Neural progenitor cell (in vitro differentiated cells): ENCODE results near the gene TSNAXIP1. TPM values are rescaled to one million over a fixed set of nuclear protein-coding genes. Genes with fewer than 3 reads are reported as not detected.
A peak's percentile ranks its signal among the peaks of the same experiment; 100 is the strongest.

ENCODE experiments used
- DNase-seq: peaks from one replicate; pipeline ENCODE4 v3.0.0-alpha.2; 2016; ENCODE audit warnings: low spot score
- H2AFZ ChIP-seq: fragments of 200-600 bp; sonication (generic); replicated peaks from 2 replicates; pipeline ENCODE4 v1.6.1; 2016; ENCODE audit warnings: antibody characterized with exemption
- H3F3A ChIP-seq: fragments of 200-600 bp; sonication (generic); 2 replicates; pipeline ENCODE4 v1.6.1; 2016; ENCODE audit warnings: antibody characterized with exemption, low read depth
- H3K27ac ChIP-seq: fragments of 200-600 bp; sonication (generic); 2 replicates; pipeline ENCODE4 v1.5.1; 2016; ENCODE audit warnings: mild to moderate bottlenecking
- H3K27me3 ChIP-seq: fragments of 200-600 bp; sonication (generic); 2 replicates; pipeline ENCODE4 v1.6.1; 2016; ENCODE audit warnings: mild to moderate bottlenecking, moderate library complexity
- H3K36me3 ChIP-seq: fragments of 200-600 bp; sonication (generic); 2 replicates; pipeline ENCODE4 v1.5.1; 2016
- H3K4me1 ChIP-seq: fragments of 200-600 bp; sonication (generic); 2 replicates; pipeline ENCODE4 v1.6.1; 2016; ENCODE audit warnings: mixed run types
- H3K4me2 ChIP-seq: fragments of 200-600 bp; sonication (generic); 2 replicates; pipeline ENCODE4 v1.6.1; 2016
- H3K4me3 ChIP-seq: fragments of 200-600 bp; sonication (generic); 2 replicates; pipeline ENCODE4 v1.5.1; 2016
- H3K79me2 ChIP-seq: fragments of 200-600 bp; sonication (generic); 2 replicates; pipeline ENCODE4 v1.6.1; 2016; ENCODE audit warnings: low read depth
- H3K9ac ChIP-seq: fragments of 200-600 bp; sonication (generic); 2 replicates; pipeline ENCODE4 v1.6.1; 2016
- H3K9me3 ChIP-seq: fragments of 200-600 bp; sonication (generic); 2 replicates; pipeline ENCODE4 v1.5.1; 2016; ENCODE audit warnings: low read depth
- H4K20me1 ChIP-seq: fragments of 200-600 bp; sonication (generic); 2 replicates; pipeline ENCODE4 v1.6.1; 2016; ENCODE audit warnings: low read depth
- H3K27ac Mint-ChIP-seq: 3 replicates; pipeline ENCODE4 v1.8.0; 2021; ENCODE audit warnings: mixed read lengths
- H3K27me3 Mint-ChIP-seq: 2 replicates; pipeline ENCODE4 v1.8.0; 2022; ENCODE audit warnings: low read depth, mild to moderate bottlenecking, inconsistent platforms, moderate library complexity, mixed read lengths; ENCODE audit not compliant: insufficient read depth
- H3K36me3 Mint-ChIP-seq: 3 replicates; pipeline ENCODE4 v1.8.0; 2021; ENCODE audit warnings: mixed read lengths
- H3K4me1 Mint-ChIP-seq: 3 replicates; pipeline ENCODE4 v1.8.0; 2021; ENCODE audit warnings: mixed read lengths
- H3K4me3 Mint-ChIP-seq: 3 replicates; pipeline ENCODE4 v1.8.0; 2021; ENCODE audit warnings: mild to moderate bottlenecking, moderate library complexity, mixed read lengths
- H3K9me3 Mint-ChIP-seq: 3 replicates; pipeline ENCODE4 v1.8.0; 2020; ENCODE audit warnings: mixed read lengths
- CTCF ChIP-seq: fragments of 200-600 bp; sonication (generic); IDR thresholded peaks from 2 replicates; pipeline ENCODE4 v1.5.1; 2017; ENCODE audit warnings: antibody characterized with exemption, mild to moderate bottlenecking
- EZH2 ChIP-seq: fragments of 200-600 bp; sonication (generic); IDR thresholded peaks from 2 replicates; pipeline ENCODE4 v1.6.1; 2017; ENCODE audit warnings: antibody characterized with exemption, mild to moderate bottlenecking, moderate library complexity
- EZH2phosphoT487 ChIP-seq: fragments of 200-600 bp; sonication (generic); IDR thresholded peaks from 2 replicates; pipeline ENCODE4 v1.6.1; 2017; ENCODE audit warnings: antibody characterized with exemption
- total RNA-seq: library from RNA; depleted of rRNA; stranded (reverse); fragments of >200 nt; gene quantifications from 2 replicates; pipeline ENCODE4 v1.2.3, GENCODE V29; 2015; ENCODE audit warnings: low replicate concordance

Gene TSNAXIP1
- total RNA-seq, 1 donor from 2014 or later = 2.9 TPM

- Mint-ChIP-seq H3K4me1 (peaks cover 9% of the 10 kb centered on the region), H3K36me3 (peaks cover 9% of the 10 kb centered on the region), H3K27ac (no peak overlapping the region), H3K9me3 (no peaks in the 10 kb centered on the region), H3K4me3 (no peak overlapping the region), H3K27me3 (peaks cover 5% of the 10 kb centered on the region)
- Histone ChIP-seq H2AFZ (no peak overlapping the region), H3K27ac (no peak overlapping the region), H4K20me1 (no peaks in the 10 kb centered on the region), H3K4me1 (peaks cover 7% of the 10 kb centered on the region), H3K4me3 (no peak overlapping the region), H3K79me2 (peaks cover 15% of the 10 kb centered on the region), H3K36me3 (no peaks in the 10 kb centered on the region), H3K9ac (no peak overlapping the region), H3K4me2 (no peak overlapping the region), H3K9me3 (no peaks in the 10 kb centered on the region), H3F3A (no peaks in the 10 kb centered on the region), H3K27me3 (no peaks in the 10 kb centered on the region)
- TF ChIP-seq EZH2 = no peak
- TF ChIP-seq EZH2phosphoT487 = no peak
- no peak for TF ChIP-seq CTCF
- no peak for DNase-seq
These were observed 22.0 kb downstream of the TSNAXIP1 start for GRCh38 chr16:67828651-67829050.

- no peaks in the 10 kb centered on the region for H3K9me3 Mint-ChIP-seq
These were observed 26.3 kb downstream of the TSNAXIP1 start for GRCh38 chr16:67833030-67833414.

GRCh38 chr16:67833415-67834241 is 26.9 kb downstream of the TSNAXIP1 start:
- peak overlapping the region; percentile 80 for H3K9ac ChIP-seq
- Mint-ChIP-seq H3K4me1 (peaks cover 9% of the 10 kb centered on the region), H3K27me3 (peaks cover 9% of the 10 kb centered on the region), H3K9me3 (no peaks in the 10 kb centered on the region), H3K27ac (peak overlapping the region; percentile 42), H3K36me3 (no peaks in the 10 kb centered on the region), H3K4me3 (peak overlapping the region; percentile 90)
- H3K9me3 ChIP-seq = no peaks in the 10 kb centered on the region
- peaks cover 15% of the 10 kb centered on the region for H3K79me2 ChIP-seq
- no peaks in the 10 kb centered on the region for H3K36me3 ChIP-seq
- H2AFZ ChIP-seq = peak overlapping the region; percentile 55
- H3K4me1 ChIP-seq = no peaks in the 10 kb centered on the region
- peak overlapping the region; percentile 86 for H3K4me2 ChIP-seq
- H3K27ac ChIP-seq = no peak overlapping the region
- H3K27me3 ChIP-seq = no peaks in the 10 kb centered on the region
- DNase-seq = peak; percentile 97
- no peaks in the 10 kb centered on the region for H4K20me1 ChIP-seq
- peak overlapping the region; percentile 76 for H3K4me3 ChIP-seq
- no peak for TF ChIP-seq EZH2phosphoT487
- TF ChIP-seq CTCF = no peak
- no peaks in the 10 kb centered on the region for H3F3A ChIP-seq

More at GRCh38 chr16:67833030-67833414, 26.3 kb downstream of the TSNAXIP1 start:
- no peak for TF ChIP-seq CTCF
- TF ChIP-seq EZH2 = no peak
- TF ChIP-seq EZH2phosphoT487 = no peak
- no peaks in the 10 kb centered on the region for H3K27me3 ChIP-seq
- no peaks in the 10 kb centered on the region for H3F3A ChIP-seq
- Mint-ChIP-seq H3K4me3 (peak overlapping the region; percentile 90), H3K4me1 (peaks cover 9% of the 10 kb centered on the region), H3K27me3 (peaks cover 9% of the 10 kb centered on the region), H3K36me3 (no peaks in the 10 kb centered on the region), H3K27ac (no peak overlapping the region)
- H3K4me2 ChIP-seq = peak overlapping the region; percentile 86
- no peaks in the 10 kb centered on the region for H3K9me3 ChIP-seq
- no peaks in the 10 kb centered on the region for H4K20me1 ChIP-seq
- no peak overlapping the region for H3K27ac ChIP-seq
- H3K4me3 ChIP-seq = peak overlapping the region; percentile 76
- H3K9ac ChIP-seq = peak overlapping the region; percentile 80
- peak overlapping the region; percentile 55 for H2AFZ ChIP-seq
- peaks cover 15% of the 10 kb centered on the region for H3K79me2 ChIP-seq
- no peaks in the 10 kb centered on the region for H3K4me1 ChIP-seq
- DNase-seq = no peak
- H3K36me3 ChIP-seq = no peaks in the 10 kb centered on the region
